ENCODE measurements around the gene LRRTM3.

DNA sequence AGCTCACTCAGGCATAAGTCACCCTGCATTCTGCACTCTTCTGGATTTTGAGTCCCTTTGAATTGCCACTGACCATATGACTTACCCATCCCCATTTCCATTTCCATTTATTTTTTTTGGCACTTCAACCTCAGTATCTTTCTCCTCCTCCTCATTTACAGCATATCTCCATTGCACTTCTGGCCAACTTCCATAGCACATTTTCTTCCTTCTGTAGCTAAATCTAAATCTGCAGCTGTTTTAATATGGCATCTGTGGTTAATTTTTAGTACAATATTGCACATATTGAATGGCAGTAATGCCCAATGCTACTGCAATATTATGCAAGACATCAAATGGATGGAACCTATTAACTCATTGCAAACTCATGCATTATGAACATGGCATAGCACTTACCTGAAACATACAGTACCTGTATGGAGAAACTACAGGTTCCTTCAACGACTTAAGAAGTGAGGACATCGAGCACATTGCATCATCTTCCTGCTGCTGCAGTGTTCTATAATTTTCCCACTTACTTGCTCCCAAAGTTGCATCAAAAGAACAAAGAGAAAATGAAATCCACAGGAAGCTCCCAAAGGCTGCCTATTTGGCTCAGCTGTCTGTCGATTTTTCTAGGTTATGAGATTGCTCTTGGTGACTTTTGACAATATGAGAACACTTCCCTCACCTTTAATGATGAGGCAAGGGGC lies 55.7 kb downstream of the LRRTM3 start:
- TF ChIP-seq, protein P1, sequence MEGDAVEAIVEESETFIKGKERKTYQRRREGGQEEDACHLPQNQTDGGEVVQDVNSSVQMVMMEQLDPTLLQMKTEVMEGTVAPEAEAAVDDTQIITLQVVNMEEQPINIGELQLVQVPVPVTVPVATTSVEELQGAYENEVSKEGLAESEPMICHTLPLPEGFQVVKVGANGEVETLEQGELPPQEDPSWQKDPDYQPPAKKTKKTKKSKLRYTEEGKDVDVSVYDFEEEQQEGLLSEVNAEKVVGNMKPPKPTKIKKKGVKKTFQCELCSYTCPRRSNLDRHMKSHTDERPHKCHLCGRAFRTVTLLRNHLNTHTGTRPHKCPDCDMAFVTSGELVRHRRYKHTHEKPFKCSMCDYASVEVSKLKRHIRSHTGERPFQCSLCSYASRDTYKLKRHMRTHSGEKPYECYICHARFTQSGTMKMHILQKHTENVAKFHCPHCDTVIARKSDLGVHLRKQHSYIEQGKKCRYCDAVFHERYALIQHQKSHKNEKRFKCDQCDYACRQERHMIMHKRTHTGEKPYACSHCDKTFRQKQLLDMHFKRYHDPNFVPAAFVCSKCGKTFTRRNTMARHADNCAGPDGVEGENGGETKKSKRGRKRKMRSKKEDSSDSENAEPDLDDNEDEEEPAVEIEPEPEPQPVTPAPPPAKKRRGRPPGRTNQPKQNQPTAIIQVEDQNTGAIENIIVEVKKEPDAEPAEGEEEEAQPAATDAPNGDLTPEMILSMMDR (IDR thresholded peaks at IDR 0.05) = no peak
- TF ChIP-seq POLR2A (IDR thresholded peaks at IDR 0.05) = no peak

All from adrenal gland (tissue), 5 donors.